ENCODE data around the gene ARHGAP44.

GRCh38 chr17:13024016-13024415 is 234.7 kb downstream of the ARHGAP44 start:
- TF ChIP-seq CTCF (IDR thresholded peaks at IDR 0.05 in 8 of 11, conservative IDR thresholded peaks at IDR 0.05 in 3 of 11): no peak
- TF ChIP-seq POLR2A (IDR thresholded peaks at IDR 0.05): no peak
- TF ChIP-seq POLR2AphosphoS5 (IDR thresholded peaks at IDR 0.05): no peak

Data from spleen (tissue), 7 donors.